PFSK-1 (cell line): ENCODE results near the gene ARHGAP8.

ENCODE experiments used
- POLR2AphosphoS5 ChIP-seq: IDR thresholded peaks from 2 replicates; pipeline ENCODE4 v1.6.1; 2012; ENCODE audit warnings: low read depth, mild to moderate bottlenecking, control low read depth, low read length, moderate library complexity
- REST ChIP-seq, 2 experiments: IDR thresholded peaks; 2 replicates each; pipeline versions ENCODE4 v1.6.1 to v1.8.0; 2011 to 2012; ENCODE audit warnings: low read depth in 2 of 2, low read length in 2 of 2, control low read depth in 1 of 2, inconsistent platforms in 1 of 2, mild to moderate bottlenecking in 1 of 2, moderate library complexity in 1 of 2; ENCODE audit not compliant: insufficient read depth in 1 of 2
- SIN3A ChIP-seq: IDR thresholded peaks from 2 replicates; pipeline ENCODE4 v1.6.1; 2012; ENCODE audit warnings: mild to moderate bottlenecking, low read length, moderate library complexity, borderline replicate concordance; ENCODE audit not compliant: insufficient read depth
- TAF1 ChIP-seq: IDR thresholded peaks from 2 replicates; pipeline ENCODE4 v1.6.1; 2012; ENCODE audit warnings: low read length, control low read depth, borderline replicate concordance; ENCODE audit not compliant: insufficient read depth

- TF ChIP-seq POLR2AphosphoS5 (no peak), TAF1 (no peak), REST (IDR thresholded peaks at IDR 0.05; ENCODE audit: insufficient read depth in 1 of 2, low read depth in 2 of 2, low read length in 2 of 2) (no peak), SIN3A (no peak)
These were observed 34.2 kb downstream of the ARHGAP8 start for GRCh38 chr22:44786610-44787009.
